MM.1S (cell line): ENCODE measurements around the gene ATP2C1.

Experiments
- DNase-seq: peaks from one replicate; pipeline ENCODE4 v3.0.0-alpha.2; 2015
- H2AFZ ChIP-seq: fragments of 300-600 bp; sonication (generic); 2 replicates; pipeline ENCODE4 v1.6.0; 2016; ENCODE audit warnings: antibody characterized with exemption, low read length
- H3F3A ChIP-seq: fragments of 300-600 bp; sonication (generic); 2 replicates; pipeline ENCODE4 v1.6.1; 2016; ENCODE audit warnings: mild to moderate bottlenecking, antibody characterized with exemption, low read length, moderate library complexity, mixed read lengths; ENCODE audit not compliant: insufficient read depth
- H3K27ac ChIP-seq: fragments of 300-600 bp; sonication (generic); 2 replicates; pipeline ENCODE4 v1.5.1; 2016; ENCODE audit warnings: mild to moderate bottlenecking, low read length
- H3K27me3 ChIP-seq: fragments of 300-600 bp; sonication (generic); replicated peaks from 2 replicates; pipeline ENCODE4 v1.6.0; 2016; ENCODE audit warnings: low read length; ENCODE audit not compliant: insufficient read depth
- H3K36me3 ChIP-seq: fragments of 300-600 bp; sonication (generic); replicated peaks from 2 replicates; pipeline ENCODE4 v1.6.1; 2016; ENCODE audit warnings: mild to moderate bottlenecking, low read length, mixed read lengths; ENCODE audit not compliant: insufficient read depth
- H3K4me1 ChIP-seq: fragments of 300-600 bp; sonication (generic); 2 replicates; pipeline ENCODE4 v1.6.1; 2016; ENCODE audit warnings: low read length, mixed read lengths
- H3K4me2 ChIP-seq: fragments of 300-600 bp; sonication (generic); 2 replicates; pipeline ENCODE4 v1.6.0; 2016; ENCODE audit warnings: low read depth, low read length
- H3K4me3 ChIP-seq: fragments of 300-600 bp; sonication (generic); 2 replicates; pipeline ENCODE4 v1.5.1; 2016; ENCODE audit warnings: low read length, mixed read lengths
- H3K79me2 ChIP-seq: fragments of 300-600 bp; sonication (generic); 2 replicates; pipeline ENCODE4 v1.6.1; 2016; ENCODE audit warnings: mixed run types, low read length, mixed read lengths
- H3K9ac ChIP-seq: fragments of 300-600 bp; sonication (generic); 2 replicates; pipeline ENCODE4 v1.6.1; 2016; ENCODE audit warnings: low read length, mixed read lengths
- H3K9me2 ChIP-seq: fragments of 300-600 bp; sonication (generic); replicated peaks from 2 replicates; pipeline ENCODE4 v1.6.1; 2016; ENCODE audit warnings: mild to moderate bottlenecking, low read length, mixed read lengths; ENCODE audit not compliant: insufficient read depth
- H3K9me3 ChIP-seq: fragments of 300-600 bp; sonication (generic); replicated peaks from 2 replicates; pipeline ENCODE4 v1.6.1; 2016; ENCODE audit warnings: mild to moderate bottlenecking, low read length, mixed read lengths; ENCODE audit not compliant: insufficient read depth
- H4K20me1 ChIP-seq: fragments of 300-600 bp; sonication (generic); 2 replicates; pipeline ENCODE4 v1.6.1; 2016; ENCODE audit warnings: mild to moderate bottlenecking, low read length, moderate library complexity, mixed read lengths; ENCODE audit not compliant: insufficient read depth
- EZH2 ChIP-seq: fragments of 300-600 bp; sonication (generic); optimal IDR thresholded peaks from 2 replicates; pipeline ENCODE3; 2017; ENCODE audit warnings: low read depth, mild to moderate bottlenecking, antibody characterized with exemption, low read length, mixed read lengths
- EZH2phosphoT487 ChIP-seq: fragments of 300-600 bp; sonication (generic); IDR thresholded peaks from 2 replicates; pipeline ENCODE4 v1.6.1; 2018; ENCODE audit warnings: antibody characterized with exemption, low read length
- TF ChIP-seq, protein P1 (sequence below): fragments of 300-600 bp; sonication (generic); IDR thresholded peaks from 2 replicates; pipeline ENCODE4 v1.5.1; 2016; ENCODE audit warnings: antibody characterized with exemption, low read length, mixed read lengths

Gene ATP2C1

DNA sequence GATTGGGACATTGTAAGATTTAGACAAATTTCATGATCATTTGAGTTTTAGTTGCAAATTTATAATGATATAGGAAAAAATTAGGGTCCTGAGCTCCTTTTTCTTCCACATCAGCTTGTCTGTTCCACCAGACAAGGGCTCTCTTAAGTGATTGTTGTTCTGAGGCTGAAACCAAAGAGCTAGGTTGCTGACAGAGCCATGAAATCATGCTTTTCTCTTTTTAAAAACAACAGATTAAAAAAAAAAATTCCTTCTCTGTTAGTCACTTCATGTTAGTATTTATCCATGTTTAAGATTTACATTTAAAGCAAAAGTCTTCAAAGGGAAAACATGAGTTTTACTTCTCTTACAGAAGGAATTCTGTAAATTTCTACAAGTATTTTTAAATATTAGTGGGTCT lies 56.8 kb downstream of the ATP2C1 start:
- H3K4me1 ChIP-seq: peaks cover 5% of the 10 kb centered on the region; the same call in 1 of the 2 replicates
- TF ChIP-seq, protein P1, sequence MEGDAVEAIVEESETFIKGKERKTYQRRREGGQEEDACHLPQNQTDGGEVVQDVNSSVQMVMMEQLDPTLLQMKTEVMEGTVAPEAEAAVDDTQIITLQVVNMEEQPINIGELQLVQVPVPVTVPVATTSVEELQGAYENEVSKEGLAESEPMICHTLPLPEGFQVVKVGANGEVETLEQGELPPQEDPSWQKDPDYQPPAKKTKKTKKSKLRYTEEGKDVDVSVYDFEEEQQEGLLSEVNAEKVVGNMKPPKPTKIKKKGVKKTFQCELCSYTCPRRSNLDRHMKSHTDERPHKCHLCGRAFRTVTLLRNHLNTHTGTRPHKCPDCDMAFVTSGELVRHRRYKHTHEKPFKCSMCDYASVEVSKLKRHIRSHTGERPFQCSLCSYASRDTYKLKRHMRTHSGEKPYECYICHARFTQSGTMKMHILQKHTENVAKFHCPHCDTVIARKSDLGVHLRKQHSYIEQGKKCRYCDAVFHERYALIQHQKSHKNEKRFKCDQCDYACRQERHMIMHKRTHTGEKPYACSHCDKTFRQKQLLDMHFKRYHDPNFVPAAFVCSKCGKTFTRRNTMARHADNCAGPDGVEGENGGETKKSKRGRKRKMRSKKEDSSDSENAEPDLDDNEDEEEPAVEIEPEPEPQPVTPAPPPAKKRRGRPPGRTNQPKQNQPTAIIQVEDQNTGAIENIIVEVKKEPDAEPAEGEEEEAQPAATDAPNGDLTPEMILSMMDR: no peak
- TF ChIP-seq EZH2phosphoT487 (no peak), EZH2 (no peak)
- H3K4me3 ChIP-seq: no peak overlapping the region
- H3K27me3 ChIP-seq: no peaks in the 10 kb centered on the region
- H3K4me2 ChIP-seq: no peak overlapping the region
- no peak overlapping the region for H2AFZ ChIP-seq
- no peaks in the 10 kb centered on the region for H3K79me2 ChIP-seq
- no peaks in the 10 kb centered on the region for H3K9me2 ChIP-seq
- H3K9me3 ChIP-seq: no peaks in the 10 kb centered on the region
- H3K27ac ChIP-seq: no peak overlapping the region
- no peaks in the 10 kb centered on the region for H4K20me1 ChIP-seq
- no peak for DNase-seq
- H3F3A ChIP-seq: no peaks in the 10 kb centered on the region
- no peaks in the 10 kb centered on the region for H3K36me3 ChIP-seq
- H3K9ac ChIP-seq: no peak overlapping the region

DNA sequence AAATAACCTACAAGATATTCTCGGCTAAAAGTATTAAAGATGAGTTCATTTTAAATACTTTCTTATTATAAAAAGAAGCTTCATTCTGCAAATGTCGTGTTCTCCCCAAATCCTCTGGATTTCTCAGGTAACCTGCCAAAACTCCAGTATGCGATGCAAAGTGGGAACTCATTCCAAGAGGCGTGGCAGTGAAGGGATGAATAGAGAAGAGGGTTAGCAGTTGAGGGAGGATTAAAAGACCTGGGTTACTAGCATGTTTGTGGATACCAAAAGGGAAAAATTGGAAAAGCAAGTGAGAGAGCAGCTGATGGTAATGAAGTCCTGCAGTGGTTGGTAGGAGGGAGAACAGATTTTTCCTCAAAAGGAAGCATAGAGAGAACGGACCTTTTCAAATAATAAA lies 61.6 kb downstream of the ATP2C1 start:
- Histone ChIP-seq H3F3A (no peaks in the 10 kb centered on the region), H3K79me2 (no peaks in the 10 kb centered on the region), H3K9me3 (no peaks in the 10 kb centered on the region), H3K36me3 (0 out of 2 replicates have a peak, but pooled peaks cover 4% of the 10 kb centered on the region), H3K4me3 (no peak overlapping the region), H2AFZ (no peak overlapping the region), H3K9me2 (no peaks in the 10 kb centered on the region), H4K20me1 (no peaks in the 10 kb centered on the region), H3K27me3 (no peaks in the 10 kb centered on the region), H3K9ac (no peak overlapping the region), H3K27ac (no peak overlapping the region), H3K4me2 (no peak overlapping the region), H3K4me1 (no peaks in the 10 kb centered on the region)
- TF ChIP-seq EZH2phosphoT487 (no peak), EZH2 (no peak)
- TF ChIP-seq, protein P1: no peak
- no peak for DNase-seq

DNA sequence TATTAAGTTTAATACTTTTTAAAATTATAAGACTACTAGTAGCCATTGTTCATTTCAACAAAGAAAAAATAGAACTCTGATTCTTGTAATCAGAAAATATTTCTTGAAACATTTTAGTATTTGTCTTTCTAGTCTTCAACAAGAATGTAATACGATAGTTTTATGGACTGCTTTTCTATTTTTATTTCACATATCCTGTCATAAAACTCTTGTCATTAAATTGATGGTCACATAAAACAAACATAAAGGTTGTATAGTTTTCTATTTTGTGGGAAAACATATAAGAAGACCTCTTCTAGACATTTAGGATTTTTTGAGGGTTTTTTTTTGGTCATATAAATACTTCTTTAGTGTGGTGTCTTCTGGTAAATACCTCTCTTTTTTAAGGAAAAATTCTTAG lies 62.4 kb downstream of the ATP2C1 start:
- no peak overlapping the region for H3K27ac ChIP-seq
- H4K20me1 ChIP-seq: no peaks in the 10 kb centered on the region
- no peaks in the 10 kb centered on the region for H3K27me3 ChIP-seq
- 0 out of 2 replicates have a peak, but pooled peaks cover 4% of the 10 kb centered on the region for H3K36me3 ChIP-seq
- no peaks in the 10 kb centered on the region for H3K9me3 ChIP-seq
- H3F3A ChIP-seq: no peaks in the 10 kb centered on the region
- no peaks in the 10 kb centered on the region for H3K9me2 ChIP-seq
- H3K4me2 ChIP-seq: no peak overlapping the region
- DNase-seq: no peak
- H2AFZ ChIP-seq: no peak overlapping the region
- no peaks in the 10 kb centered on the region for H3K79me2 ChIP-seq
- no peak overlapping the region for H3K9ac ChIP-seq
- H3K4me1 ChIP-seq: no peaks in the 10 kb centered on the region
- no peak overlapping the region for H3K4me3 ChIP-seq
- no peak for TF ChIP-seq EZH2
- TF ChIP-seq EZH2phosphoT487: no peak
- TF ChIP-seq, protein P1: no peak
